ENCODE measurements around the gene PTPN3. TPM values are rescaled to one million over a fixed set of nuclear protein-coding genes. Genes with fewer than 3 reads are reported as not detected.

The PTPN3 gene
- total RNA-seq, 1 donor from 2014 or later: 13.4 TPM

DNA sequence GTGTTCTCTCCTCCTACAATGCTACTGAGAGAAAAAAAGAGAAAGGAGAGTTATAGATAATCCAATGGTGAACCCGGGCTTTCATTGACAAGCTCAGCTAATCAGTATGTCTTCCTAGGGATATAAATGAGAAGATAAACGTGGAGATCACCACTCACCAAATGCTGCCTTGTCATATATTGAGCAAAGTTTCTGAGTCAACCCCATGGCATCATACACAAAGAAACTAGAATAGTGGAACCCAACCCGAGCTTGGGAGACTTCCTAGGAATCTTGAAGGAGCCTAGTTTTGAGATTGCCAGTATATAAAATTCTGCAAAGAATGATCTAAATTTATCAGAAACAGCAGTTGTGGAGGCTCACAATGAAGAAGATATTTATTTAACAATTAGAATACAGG, 47.8 kb downstream of the PTPN3 start:
- Histone ChIP-seq H3K4me1 (no peaks in the 10 kb centered on the region), H3K27me3 (ENCODE audit: low read depth) (peaks cover 4% of the 10 kb centered on the region), H3K9me3 (no peaks in the 10 kb centered on the region), H3K36me3 (peaks cover 4% of the 10 kb centered on the region), H3K4me3 (no peak overlapping the region), H3K27ac (no peak overlapping the region)
- ATAC-seq (no peak), DNase-seq (no peak)
- TF ChIP-seq, protein P1, sequence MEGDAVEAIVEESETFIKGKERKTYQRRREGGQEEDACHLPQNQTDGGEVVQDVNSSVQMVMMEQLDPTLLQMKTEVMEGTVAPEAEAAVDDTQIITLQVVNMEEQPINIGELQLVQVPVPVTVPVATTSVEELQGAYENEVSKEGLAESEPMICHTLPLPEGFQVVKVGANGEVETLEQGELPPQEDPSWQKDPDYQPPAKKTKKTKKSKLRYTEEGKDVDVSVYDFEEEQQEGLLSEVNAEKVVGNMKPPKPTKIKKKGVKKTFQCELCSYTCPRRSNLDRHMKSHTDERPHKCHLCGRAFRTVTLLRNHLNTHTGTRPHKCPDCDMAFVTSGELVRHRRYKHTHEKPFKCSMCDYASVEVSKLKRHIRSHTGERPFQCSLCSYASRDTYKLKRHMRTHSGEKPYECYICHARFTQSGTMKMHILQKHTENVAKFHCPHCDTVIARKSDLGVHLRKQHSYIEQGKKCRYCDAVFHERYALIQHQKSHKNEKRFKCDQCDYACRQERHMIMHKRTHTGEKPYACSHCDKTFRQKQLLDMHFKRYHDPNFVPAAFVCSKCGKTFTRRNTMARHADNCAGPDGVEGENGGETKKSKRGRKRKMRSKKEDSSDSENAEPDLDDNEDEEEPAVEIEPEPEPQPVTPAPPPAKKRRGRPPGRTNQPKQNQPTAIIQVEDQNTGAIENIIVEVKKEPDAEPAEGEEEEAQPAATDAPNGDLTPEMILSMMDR (IDR thresholded peaks at IDR 0.05): no peak
- intact Hi-C loops (cut with DNase I): no loop called here

DNA sequence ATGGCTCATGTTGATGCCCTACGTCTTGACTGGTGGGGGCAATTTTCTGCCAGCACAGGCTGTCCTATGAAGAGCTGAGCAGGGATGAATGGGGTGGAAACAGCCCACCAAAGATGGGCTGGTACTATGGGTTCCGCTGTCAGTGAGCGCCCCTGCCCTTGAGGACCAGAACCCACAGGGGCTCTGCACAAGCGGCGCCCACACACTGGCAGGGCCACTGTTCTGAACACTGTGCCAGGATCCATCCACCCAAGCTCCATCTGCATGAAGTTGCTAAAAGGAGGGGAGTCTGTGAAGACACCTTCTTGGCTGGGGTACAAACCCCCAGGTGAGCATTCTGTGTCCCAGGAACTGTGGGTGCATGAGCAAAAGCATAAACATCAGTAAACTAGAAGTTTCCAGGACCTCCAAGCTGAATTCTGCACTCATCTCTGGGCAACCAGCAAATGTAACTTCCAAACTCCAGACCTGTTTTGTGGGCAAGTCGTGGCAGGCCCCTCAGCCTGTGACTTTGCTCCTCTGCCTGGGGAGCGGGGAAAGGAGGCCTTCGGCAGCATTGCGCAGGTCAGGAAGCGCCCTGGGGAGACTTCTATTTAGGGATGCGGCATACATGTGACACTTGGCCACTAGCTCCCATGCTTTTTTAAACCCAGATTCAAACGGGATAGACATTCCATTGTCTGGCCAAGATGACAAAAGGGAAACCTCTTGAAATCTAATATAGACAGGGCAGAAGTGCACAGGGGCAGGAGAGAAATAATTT, 48.9 kb downstream of the PTPN3 start:
- Histone ChIP-seq H3K36me3 (peaks cover 4% of the 10 kb centered on the region), H3K4me1 (no peaks in the 10 kb centered on the region), H3K27ac (no peak overlapping the region), H3K27me3 (ENCODE audit: low read depth) (peaks cover 4% of the 10 kb centered on the region), H3K4me3 (no peak overlapping the region), H3K9me3 (no peaks in the 10 kb centered on the region)
- ATAC-seq: no peak
- TF ChIP-seq, protein P1 (IDR thresholded peaks at IDR 0.05): no peak
- DNase-seq: no peak
- intact Hi-C loops (cut with DNase I): no loop called here

DNA sequence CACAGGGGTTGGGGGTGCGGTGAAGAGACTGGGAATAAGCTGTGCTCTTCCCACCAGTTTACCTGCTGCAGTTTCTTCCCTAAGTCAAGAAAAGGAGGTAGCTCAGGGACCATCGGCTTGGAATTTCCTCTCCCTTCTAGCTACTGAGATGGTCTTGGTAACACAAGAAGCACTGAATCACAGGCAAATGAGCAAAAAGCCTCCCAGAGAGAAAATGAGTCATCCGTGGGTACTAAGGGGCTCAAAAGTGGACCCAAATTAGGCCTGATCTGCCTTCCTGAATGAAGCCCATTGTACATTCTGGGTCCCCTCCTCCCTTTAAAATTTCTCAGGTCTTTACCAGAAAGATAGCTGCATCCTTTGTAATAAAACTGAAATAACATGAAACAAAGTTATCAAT, 49.9 kb downstream of the PTPN3 start:
- Histone ChIP-seq H3K27ac (no peak overlapping the region), H3K4me1 (no peaks in the 10 kb centered on the region), H3K4me3 (no peak overlapping the region), H3K27me3 (ENCODE audit: low read depth) (no peaks in the 10 kb centered on the region), H3K36me3 (peaks cover 4% of the 10 kb centered on the region), H3K9me3 (no peaks in the 10 kb centered on the region)
- no peak for DNase-seq
- intact Hi-C loops (cut with DNase I): no loop called here
- no peak for ATAC-seq
- TF ChIP-seq, protein P1 (IDR thresholded peaks at IDR 0.05): no peak

DNA sequence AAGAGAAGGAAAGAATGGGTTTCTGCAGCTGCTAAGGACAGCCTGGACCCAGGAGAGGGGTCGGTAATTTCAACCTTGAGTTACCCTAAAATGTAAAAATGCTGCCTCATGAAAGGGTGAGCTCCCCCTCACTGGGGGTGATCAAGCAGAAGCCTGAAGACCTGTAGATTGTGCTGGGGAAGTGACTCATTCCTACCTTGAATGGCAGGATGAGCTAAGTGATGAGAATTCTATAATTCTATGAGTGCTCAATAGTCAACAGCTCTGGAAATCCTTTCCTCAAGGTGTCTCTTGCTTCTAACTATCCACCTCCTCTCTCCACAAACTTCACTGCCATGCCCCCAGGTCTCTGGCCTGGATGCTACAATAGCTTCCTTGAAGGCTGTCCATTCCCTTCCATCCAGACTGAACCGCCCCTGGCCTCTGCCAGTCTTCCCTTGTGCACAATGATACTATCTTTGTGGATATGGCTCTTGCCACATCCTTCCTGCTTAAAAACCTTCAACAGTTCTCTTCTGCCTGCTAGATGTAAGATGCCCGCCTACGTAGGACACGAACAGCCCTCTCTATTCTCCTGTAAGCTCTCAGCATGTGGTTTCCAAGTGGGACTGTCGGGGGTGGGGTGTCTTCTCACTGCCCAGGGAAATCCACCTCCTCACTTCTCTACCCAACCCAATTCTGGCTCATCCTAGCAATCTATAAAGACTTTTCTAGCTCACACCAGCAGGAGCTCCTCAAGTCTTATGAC, 50.6 kb downstream of the PTPN3 start:
- no peaks in the 10 kb centered on the region for H3K9me3 ChIP-seq
- intact Hi-C loops (cut with DNase I): no loop called here

DNA sequence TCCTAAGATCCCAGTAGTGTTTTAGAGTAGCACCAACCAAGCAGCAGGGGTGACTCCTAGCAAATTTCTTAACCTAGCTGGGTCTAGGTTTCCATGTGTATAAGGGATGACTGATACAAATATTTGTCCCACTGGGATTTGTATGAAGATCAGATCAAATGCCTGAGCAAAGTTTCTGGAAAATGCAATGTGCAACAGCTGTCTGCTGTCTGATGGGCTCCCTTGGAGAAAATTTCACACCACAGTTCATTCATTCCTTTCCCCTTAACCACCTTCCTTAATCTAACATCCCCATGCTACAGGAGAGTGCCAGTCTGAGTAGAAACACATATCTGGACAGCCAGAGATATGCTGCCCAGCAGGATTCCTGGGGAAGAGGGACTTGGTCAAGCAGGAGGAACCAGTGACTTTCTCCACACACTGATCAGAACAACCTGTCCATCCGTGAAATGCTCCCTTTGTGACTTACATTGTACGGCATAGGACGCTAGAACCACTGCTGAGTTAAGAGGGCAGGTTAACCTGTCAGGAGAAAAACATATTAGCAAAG, 53.3 kb downstream of the PTPN3 start:
- ATAC-seq (no peak), DNase-seq (no peak)
- H3K4me1 ChIP-seq: peaks cover 12% of the 10 kb centered on the region
- no peak overlapping the region for H3K4me3 ChIP-seq
- no peaks in the 10 kb centered on the region for H3K27me3 ChIP-seq (ENCODE audit: low read depth)
- intact Hi-C loops (cut with DNase I): no loop called here
- no peak overlapping the region for H3K27ac ChIP-seq
- H3K9me3 ChIP-seq: no peaks in the 10 kb centered on the region
- peaks cover 4% of the 10 kb centered on the region for H3K36me3 ChIP-seq
- TF ChIP-seq, protein P1 (IDR thresholded peaks at IDR 0.05): no peak

More for the DNA sequence above, 50.6 kb downstream of the PTPN3 start:
- DNase-seq: no peak
- H3K27ac ChIP-seq: no peak overlapping the region
- peaks cover 4% of the 10 kb centered on the region for H3K36me3 ChIP-seq
- no peak for ATAC-seq
- TF ChIP-seq, protein P1 (IDR thresholded peaks at IDR 0.05): no peak
- no peak overlapping the region for H3K4me3 ChIP-seq
- no peaks in the 10 kb centered on the region for H3K4me1 ChIP-seq
- no peaks in the 10 kb centered on the region for H3K27me3 ChIP-seq (ENCODE audit: low read depth)
